ENCODE measurements around the gene SLC24A5. TPM values are rescaled to one million over a fixed set of nuclear protein-coding genes. Genes with fewer than 3 reads are reported as not detected.
A peak's percentile ranks its signal among the peaks of the same experiment; 100 is the strongest.

Gene SLC24A5
- total RNA-seq, 1 donor from 2014 or later = 1.3 TPM

GRCh38 chr15:48131324-48131723 lies 10.5 kb downstream of the SLC24A5 start:
- Mint-ChIP-seq H3K36me3 (no peaks in the 10 kb centered on the region), H3K27ac (no peak overlapping the region), H3K9me3 (no peaks in the 10 kb centered on the region), H3K4me1 (ENCODE audit: unreplicated experiment) (no peaks in the 10 kb centered on the region), H3K27me3 (no peaks in the 10 kb centered on the region), H3K4me3 (no peak overlapping the region)
- no peak for TF ChIP-seq CTCF (conservative IDR thresholded peaks at IDR 0.05)
- no peak for DNase-seq (ENCODE audit: extremely low spot score, unreplicated experiment)

GRCh38 chr15:48132874-48133273 lies 12.1 kb downstream of the SLC24A5 start:
- Mint-ChIP-seq H3K36me3 (no peaks in the 10 kb centered on the region), H3K4me1 (ENCODE audit: unreplicated experiment) (no peaks in the 10 kb centered on the region), H3K4me3 (no peak overlapping the region), H3K27me3 (no peaks in the 10 kb centered on the region), H3K9me3 (no peaks in the 10 kb centered on the region), H3K27ac (no peak overlapping the region)
- no peak for DNase-seq (ENCODE audit: extremely low spot score, unreplicated experiment)
- TF ChIP-seq CTCF (conservative IDR thresholded peaks at IDR 0.05) = no peak

DNA sequence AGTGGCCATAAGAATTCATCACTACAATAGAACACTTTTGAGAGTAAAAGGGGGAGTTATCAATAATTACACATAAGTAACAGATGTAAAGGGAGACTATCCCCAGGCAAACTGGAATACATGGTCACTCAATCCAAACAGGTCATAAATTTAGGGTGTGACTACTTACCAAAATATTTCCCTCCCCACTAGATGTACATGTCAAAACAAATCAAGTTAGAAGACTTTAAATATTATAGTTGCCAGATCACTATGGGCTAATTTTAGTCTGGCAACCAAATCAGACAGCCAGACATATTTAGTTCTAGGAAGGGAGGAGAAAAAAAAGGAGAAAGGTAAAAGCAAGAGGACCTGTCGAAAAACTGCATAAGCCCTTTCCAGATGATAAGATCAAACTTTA lies 23.1 kb downstream of the SLC24A5 start:
- Mint-ChIP-seq H3K27ac (no peak overlapping the region), H3K4me3 (no peak overlapping the region), H3K9me3 (no peaks in the 10 kb centered on the region), H3K27me3 (no peaks in the 10 kb centered on the region), H3K4me1 (ENCODE audit: unreplicated experiment) (peaks cover 17% of the 10 kb centered on the region), H3K36me3 (peaks cover 7% of the 10 kb centered on the region)
- no peak for DNase-seq (ENCODE audit: extremely low spot score, unreplicated experiment)
- TF ChIP-seq CTCF (conservative IDR thresholded peaks at IDR 0.05) = no peak

GRCh38 chr15:48144889-48145288 lies 24.1 kb downstream of the SLC24A5 start:
- Mint-ChIP-seq H3K36me3 (peaks cover 8% of the 10 kb centered on the region), H3K4me3 (no peak overlapping the region), H3K27me3 (no peaks in the 10 kb centered on the region), H3K9me3 (no peaks in the 10 kb centered on the region), H3K4me1 (ENCODE audit: unreplicated experiment) (peaks cover 17% of the 10 kb centered on the region), H3K27ac (peak overlapping the region; percentile 7)
- no peak for TF ChIP-seq CTCF (conservative IDR thresholded peaks at IDR 0.05)
- no peak for DNase-seq (ENCODE audit: extremely low spot score, unreplicated experiment)

DNA sequence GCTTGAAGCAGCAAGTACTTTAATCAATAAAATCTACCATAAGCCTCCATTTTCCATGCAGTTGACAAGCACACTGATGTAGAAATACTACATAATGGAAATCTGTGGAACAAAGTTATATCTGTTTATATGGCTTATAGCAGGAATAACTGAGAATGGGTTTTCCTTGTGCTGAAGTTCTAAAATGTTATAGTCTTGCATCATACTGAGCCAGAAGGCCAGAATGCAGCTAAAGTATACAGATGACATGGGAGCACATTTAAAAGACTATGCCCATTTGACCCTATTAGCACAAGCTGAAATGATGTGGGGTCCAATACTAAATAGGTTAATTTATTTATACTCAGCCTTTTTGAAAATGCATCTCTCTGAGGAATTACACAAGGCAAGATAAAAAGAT lies 25.1 kb downstream of the SLC24A5 start:
- Mint-ChIP-seq H3K4me1 (ENCODE audit: unreplicated experiment) (peaks cover 17% of the 10 kb centered on the region), H3K36me3 (peaks cover 12% of the 10 kb centered on the region), H3K9me3 (no peaks in the 10 kb centered on the region), H3K27ac (no peak overlapping the region), H3K4me3 (no peak overlapping the region), H3K27me3 (no peaks in the 10 kb centered on the region)
- DNase-seq (ENCODE audit: extremely low spot score, unreplicated experiment) = no peak
- no peak for TF ChIP-seq CTCF (conservative IDR thresholded peaks at IDR 0.05)

DNA sequence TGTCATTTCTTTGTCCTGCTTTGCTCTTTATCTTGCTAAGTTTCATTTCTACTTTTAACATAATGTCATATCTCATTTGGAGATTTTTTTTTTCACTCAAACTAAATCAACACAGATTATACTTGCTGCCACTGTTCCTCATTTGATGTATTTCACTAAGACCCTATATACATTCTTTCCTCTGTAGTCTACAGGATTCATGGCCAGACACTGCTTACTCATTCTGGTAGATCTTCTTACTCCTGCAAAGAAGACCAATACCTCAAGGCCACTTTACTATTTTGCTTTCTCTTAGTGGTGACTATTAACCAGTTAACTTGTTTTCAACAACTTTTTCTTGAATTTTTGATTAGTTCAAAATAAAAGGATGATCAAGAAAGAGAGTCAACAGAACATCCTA lies 26.6 kb downstream of the SLC24A5 start:
- H3K9me3 Mint-ChIP-seq = no peaks in the 10 kb centered on the region
- no peaks in the 10 kb centered on the region for H3K27me3 Mint-ChIP-seq
- TF ChIP-seq CTCF (conservative IDR thresholded peaks at IDR 0.05) = no peak
- H3K4me3 Mint-ChIP-seq = no peak overlapping the region
- H3K4me1 Mint-ChIP-seq (ENCODE audit: unreplicated experiment) = peaks cover 17% of the 10 kb centered on the region
- H3K36me3 Mint-ChIP-seq = peaks cover 20% of the 10 kb centered on the region
- DNase-seq (ENCODE audit: extremely low spot score, unreplicated experiment) = no peak
- H3K27ac Mint-ChIP-seq = no peak overlapping the region
